ENCODE measurements around the gene PRKAG2. TPM values are rescaled to one million over a fixed set of nuclear protein-coding genes. Genes with fewer than 3 reads are reported as not detected.

Gene PRKAG2
- total and polyA plus RNA-seq, 5 donors = 162 to 298 (median 181) TPM

- ATAC-seq (no peak), DNase-seq (no peak)
- 76% methylated on average over 11 of the region's 19 CpGs for WGBS
- Histone ChIP-seq H3K9me3 (ENCODE audit: control insufficient read depth, low read length) (no peaks in the 10 kb centered on the region), H3K27ac (ENCODE audit: low read length) (no peak overlapping the region), H3K4me3 (ENCODE audit: low read length) (no peak overlapping the region), H3K4me1 (ENCODE audit: control insufficient read depth, insufficient read depth, low read length) (peaks cover 2% of the 10 kb centered on the region), H3K27me3 (ENCODE audit: control insufficient read depth, insufficient read depth) (no peaks in the 10 kb centered on the region)
- intact Hi-C loops (cut with DNase I) = no loop called here
Measured at GRCh38 chr7:151820491-151821105, 56.3 kb downstream of the PRKAG2 start.

- ATAC-seq (no peak), DNase-seq (no peak)
- H3K4me3 ChIP-seq (ENCODE audit: low read length) = no peak overlapping the region
- H3K4me1 ChIP-seq (ENCODE audit: control insufficient read depth, insufficient read depth, low read length) = peaks cover 2% of the 10 kb centered on the region
- H3K27ac ChIP-seq (ENCODE audit: low read length) = no peak overlapping the region
- 74% methylated on average over 8 of the region's 8 CpGs for WGBS
- intact Hi-C loops (cut with DNase I) = no loop called here
- no peaks in the 10 kb centered on the region for H3K9me3 ChIP-seq (ENCODE audit: control insufficient read depth, low read length)
- H3K27me3 ChIP-seq (ENCODE audit: control insufficient read depth, insufficient read depth) = no peaks in the 10 kb centered on the region
Measured at GRCh38 chr7:151819866-151820265, 57.0 kb downstream of the PRKAG2 start.

GRCh38 chr7:151818674-151819519 lies 58.0 kb downstream of the PRKAG2 start:
- no peak for ATAC-seq
- H3K4me3 ChIP-seq (ENCODE audit: low read length) = no peak overlapping the region
- WGBS = 77% methylated on average over 18 of the region's 18 CpGs
- no peak for DNase-seq
- no peaks in the 10 kb centered on the region for H3K27me3 ChIP-seq (ENCODE audit: control insufficient read depth, insufficient read depth)
- intact Hi-C loops (cut with DNase I) = no loop called here
- no peaks in the 10 kb centered on the region for H3K9me3 ChIP-seq (ENCODE audit: control insufficient read depth, low read length)
- no peak overlapping the region for H3K27ac ChIP-seq (ENCODE audit: low read length)
- H3K4me1 ChIP-seq (ENCODE audit: control insufficient read depth, insufficient read depth, low read length) = no peaks in the 10 kb centered on the region

- ATAC-seq (no peak), DNase-seq (no peak)
- intact Hi-C loops (cut with DNase I) = no loop called here
- H3K4me1 ChIP-seq (ENCODE audit: control insufficient read depth, insufficient read depth, low read length) = no peaks in the 10 kb centered on the region
- H3K27me3 ChIP-seq (ENCODE audit: control insufficient read depth, insufficient read depth) = no peaks in the 10 kb centered on the region
- H3K27ac ChIP-seq (ENCODE audit: low read length) = no peak overlapping the region
- no peak overlapping the region for H3K4me3 ChIP-seq (ENCODE audit: low read length)
- 95% methylated on average over 8 of the region's 8 CpGs for WGBS
- H3K9me3 ChIP-seq (ENCODE audit: control insufficient read depth, low read length) = no peaks in the 10 kb centered on the region
Measured at GRCh38 chr7:151817981-151818673, 58.8 kb downstream of the PRKAG2 start.

DNA sequence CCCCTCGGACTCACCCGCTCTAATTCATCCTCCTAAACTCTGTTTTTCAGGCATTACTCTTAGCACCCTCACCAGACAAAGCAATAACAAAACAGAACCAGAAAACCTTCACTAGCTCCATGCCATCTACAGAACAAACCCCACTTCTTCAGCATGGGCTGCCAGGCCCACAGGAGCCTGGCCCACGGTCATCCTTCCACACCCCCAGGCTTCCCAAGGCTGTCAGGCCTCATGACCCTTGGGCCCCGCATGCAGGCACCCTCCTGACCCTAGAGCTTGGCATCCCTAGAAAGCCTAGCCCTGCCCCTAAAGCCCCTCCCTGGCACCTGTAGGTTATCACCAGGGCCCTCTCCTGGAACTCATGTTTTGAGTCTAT lies 59.6 kb downstream of the PRKAG2 start:
- intact Hi-C loops (cut with DNase I) = no loop called here
- no peak overlapping the region for H3K4me3 ChIP-seq (ENCODE audit: low read length)
- 93% methylated on average over 4 of the region's 4 CpGs for WGBS
- ATAC-seq (no peak), DNase-seq (no peak)
- no peaks in the 10 kb centered on the region for H3K9me3 ChIP-seq (ENCODE audit: control insufficient read depth, low read length)
- H3K27ac ChIP-seq (ENCODE audit: low read length) = no peak overlapping the region
- H3K27me3 ChIP-seq (ENCODE audit: control insufficient read depth, insufficient read depth) = no peaks in the 10 kb centered on the region
- H3K4me1 ChIP-seq (ENCODE audit: control insufficient read depth, insufficient read depth, low read length) = no peaks in the 10 kb centered on the region

- Histone ChIP-seq H3K9me3 (ENCODE audit: control insufficient read depth, low read length) (no peaks in the 10 kb centered on the region), H3K27ac (ENCODE audit: low read length) (no peak overlapping the region), H3K4me3 (ENCODE audit: low read length) (no peak overlapping the region), H3K4me1 (ENCODE audit: control insufficient read depth, insufficient read depth, low read length) (no peaks in the 10 kb centered on the region), H3K27me3 (ENCODE audit: control insufficient read depth, insufficient read depth) (no peaks in the 10 kb centered on the region)
- no peak for DNase-seq
- 96% methylated on average over 20 of the region's 20 CpGs for WGBS
- ATAC-seq = no peak
- intact Hi-C loops (cut with DNase I) = no loop called here
Measured at GRCh38 chr7:151816562-151817314, 60.2 kb downstream of the PRKAG2 start.

- no peaks in the 10 kb centered on the region for H3K4me1 ChIP-seq (ENCODE audit: control insufficient read depth, insufficient read depth, low read length)
- H3K4me3 ChIP-seq (ENCODE audit: low read length) = no peak overlapping the region
- H3K27ac ChIP-seq (ENCODE audit: low read length) = no peak overlapping the region
- intact Hi-C loops (cut with DNase I) = no loop called here
- H3K9me3 ChIP-seq (ENCODE audit: control insufficient read depth, low read length) = no peaks in the 10 kb centered on the region
- 81% methylated on average over 5 of the region's 5 CpGs for WGBS
- DNase-seq (no peak), ATAC-seq (no peak)
- H3K27me3 ChIP-seq (ENCODE audit: control insufficient read depth, insufficient read depth) = no peaks in the 10 kb centered on the region
Measured at GRCh38 chr7:151815419-151815818, 61.5 kb downstream of the PRKAG2 start.

GRCh38 chr7:151814400-151815009 lies 62.4 kb downstream of the PRKAG2 start:
- Histone ChIP-seq H3K27me3 (ENCODE audit: control insufficient read depth, insufficient read depth) (no peaks in the 10 kb centered on the region), H3K9me3 (ENCODE audit: control insufficient read depth, low read length) (no peaks in the 10 kb centered on the region), H3K4me1 (ENCODE audit: control insufficient read depth, insufficient read depth, low read length) (no peaks in the 10 kb centered on the region), H3K27ac (ENCODE audit: low read length) (no peak overlapping the region), H3K4me3 (ENCODE audit: low read length) (no peak overlapping the region)
- ATAC-seq = peak; percentile 34 to 54
- peak in 1 of 3 donors; percentile 71 for DNase-seq
- intact Hi-C loops (cut with DNase I) = no loop called here
- 55% methylated on average over 18 of the region's 18 CpGs for WGBS

DNA sequence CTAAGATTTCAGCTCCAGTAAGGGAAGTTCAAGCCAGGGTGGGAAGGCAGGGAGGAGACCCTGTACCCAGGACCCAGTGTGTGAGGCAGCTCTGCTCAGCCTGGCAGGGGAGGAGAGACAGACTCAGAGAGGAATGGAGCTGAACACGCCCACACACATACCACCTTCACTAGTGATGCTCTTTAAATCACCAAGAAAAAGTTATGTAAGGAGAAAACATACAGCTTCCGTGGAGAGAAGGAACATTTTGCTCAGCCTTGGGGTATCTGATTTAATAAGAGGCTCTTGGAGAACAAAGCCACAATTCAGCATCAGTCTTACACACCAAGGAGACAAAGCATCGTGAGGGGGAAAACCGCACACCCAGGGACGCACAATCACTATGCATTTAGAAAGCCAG lies 62.9 kb downstream of the PRKAG2 start:
- Histone ChIP-seq H3K27ac (ENCODE audit: low read length) (no peak overlapping the region), H3K4me1 (ENCODE audit: control insufficient read depth, insufficient read depth, low read length) (no peaks in the 10 kb centered on the region), H3K4me3 (ENCODE audit: low read length) (no peak overlapping the region), H3K27me3 (ENCODE audit: control insufficient read depth, insufficient read depth) (no peaks in the 10 kb centered on the region), H3K9me3 (ENCODE audit: control insufficient read depth, low read length) (no peaks in the 10 kb centered on the region)
- DNase-seq (no peak), ATAC-seq (no peak)
- 69% methylated on average over 5 of the region's 5 CpGs for WGBS
- intact Hi-C loops (cut with DNase I) = no loop called here

- Histone ChIP-seq H3K4me1 (ENCODE audit: control insufficient read depth, insufficient read depth, low read length) (no peaks in the 10 kb centered on the region), H3K27ac (ENCODE audit: low read length) (no peak overlapping the region), H3K27me3 (ENCODE audit: control insufficient read depth, insufficient read depth) (no peaks in the 10 kb centered on the region), H3K9me3 (ENCODE audit: control insufficient read depth, low read length) (no peaks in the 10 kb centered on the region), H3K4me3 (ENCODE audit: low read length) (no peak overlapping the region)
- intact Hi-C loops (cut with DNase I) = no loop called here
- DNase-seq (no peak), ATAC-seq (no peak)
- 69% methylated on average over 10 of the region's 10 CpGs for WGBS
Measured at GRCh38 chr7:151813445-151813844, 63.5 kb downstream of the PRKAG2 start.

Measured in right cardiac atrium (tissue), 5 donors.